ENCODE measurements around the gene ATG7.
"Not testable (repeated sequence)": the region's sequence is repeated elsewhere in the genome, so short reads cannot be mapped to it uniquely, and the experiment has no call there.

The ATG7 gene

DNA sequence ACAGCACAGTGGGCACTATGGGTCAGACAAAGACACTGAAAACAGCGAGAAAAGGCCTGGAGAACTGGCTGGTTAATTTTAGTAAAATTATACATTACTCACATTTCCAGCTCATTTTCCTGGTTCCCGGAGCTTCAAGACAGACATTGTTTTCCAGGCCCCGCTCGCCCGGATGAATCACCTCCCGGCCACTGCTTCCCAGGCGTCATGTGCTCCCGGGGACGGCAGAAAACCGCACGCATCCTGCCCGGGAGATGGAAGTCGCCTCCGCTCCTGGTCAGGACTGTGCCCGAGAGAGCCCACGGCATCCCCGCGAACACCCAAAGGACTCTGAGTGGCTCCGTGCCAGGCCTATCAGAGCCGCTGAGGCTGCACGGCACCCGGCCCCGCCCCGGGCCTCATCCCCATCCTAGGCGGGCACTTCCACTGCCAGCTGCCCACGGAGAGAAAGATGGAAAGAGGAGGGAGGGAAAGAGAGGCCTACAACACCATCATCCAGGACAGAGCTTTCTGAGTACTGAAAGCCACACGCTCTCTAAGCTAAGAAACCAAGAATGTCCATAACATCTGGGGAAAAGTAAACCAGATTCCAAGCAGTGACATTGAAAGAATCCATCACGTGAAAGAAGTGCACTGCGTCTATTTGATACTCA lies 296.4 kb downstream of the ATG7 start:
- DNase-seq (ENCODE audit: low read depth in 2 of 2) = peak; percentile 91 to 97
- peak overlapping the region; percentile 32 to 47 for H3K4me3 ChIP-seq (replicated peaks in 1 of 2; ENCODE audit: low read depth in 2 of 2, low read length in 2 of 2)
- TF ChIP-seq CTCF (IDR thresholded peaks at IDR 0.05; ENCODE audit: low read depth, low read length) = no peak

DNA sequence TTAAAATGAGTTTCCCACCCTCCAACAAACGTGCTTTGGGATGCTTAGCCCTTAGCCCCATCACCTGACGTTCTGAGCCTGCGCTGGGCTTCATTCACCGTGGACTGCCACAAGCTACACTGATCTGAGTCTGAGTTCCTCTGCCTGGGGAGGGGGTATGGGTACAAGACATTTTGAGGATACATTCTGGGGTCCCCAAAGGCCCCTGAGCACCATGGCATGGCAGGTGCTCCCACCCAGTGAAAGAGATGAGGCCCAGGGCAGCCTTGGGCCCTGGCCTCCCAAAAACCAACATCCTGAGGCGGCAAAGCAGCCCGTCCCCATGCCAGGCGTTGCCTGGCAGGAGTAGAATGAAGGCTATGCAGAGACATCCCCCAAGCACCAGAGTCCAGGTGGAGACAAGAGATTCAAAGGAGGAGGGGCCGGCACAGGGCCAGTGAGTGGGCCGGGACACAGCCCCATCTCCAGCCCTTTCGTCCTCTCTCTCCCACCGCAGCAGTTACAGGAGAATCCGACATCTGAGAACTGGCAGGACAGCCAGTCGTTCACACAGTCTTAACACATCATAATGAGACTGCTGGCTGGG lies 297.1 kb downstream of the ATG7 start:
- peak overlapping the region in 1 of 2 donors; percentile 18 for H3K4me3 ChIP-seq (replicated peaks in 1 of 2; ENCODE audit: low read depth in 2 of 2, low read length in 2 of 2)
- no peak for DNase-seq (ENCODE audit: low read depth in 2 of 2)
- no peak for TF ChIP-seq CTCF (IDR thresholded peaks at IDR 0.05; ENCODE audit: low read depth, low read length)

DNA sequence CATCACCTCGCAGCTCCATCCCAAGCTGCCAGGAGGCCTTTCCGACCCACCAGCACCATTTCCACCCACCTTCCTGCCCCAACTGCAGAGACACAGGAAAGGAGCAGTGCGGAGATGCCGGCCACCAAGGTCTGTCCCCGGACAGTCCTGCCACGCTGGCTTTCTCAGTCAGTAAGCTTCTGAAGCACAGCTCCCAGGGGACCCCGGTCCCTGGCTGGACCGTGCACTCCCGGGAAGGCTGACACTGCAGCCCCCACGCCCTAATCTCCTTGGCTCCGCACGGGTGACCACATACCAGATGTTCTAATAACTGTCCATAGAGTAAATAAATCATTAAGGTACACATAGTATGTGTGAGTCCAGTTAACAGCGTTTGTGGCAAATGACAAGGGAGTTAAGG lies 298.1 kb downstream of the ATG7 start:
- no peak for TF ChIP-seq CTCF (IDR thresholded peaks at IDR 0.05; ENCODE audit: low read depth, low read length)
- no peak for DNase-seq (ENCODE audit: low read depth in 2 of 2)
- no peak overlapping the region for H3K4me3 ChIP-seq (replicated peaks in 1 of 2; ENCODE audit: low read depth in 2 of 2, low read length in 2 of 2)

- no peak overlapping the region for H3K4me3 ChIP-seq (replicated peaks in 1 of 2; ENCODE audit: low read depth in 2 of 2, low read length in 2 of 2)
- TF ChIP-seq CTCF (IDR thresholded peaks at IDR 0.05; ENCODE audit: low read depth, low read length) = no peak
- DNase-seq (ENCODE audit: low read depth in 2 of 2) = peak; percentile 51 to 86
Measured at GRCh38 chr3:11570789-11571495, 298.7 kb downstream of the ATG7 start.

GRCh38 chr3:11572660-11573059 lies 300.5 kb downstream of the ATG7 start:
- H3K4me3 ChIP-seq (replicated peaks in 1 of 2; ENCODE audit: low read depth in 2 of 2, low read length in 2 of 2); DNase-seq (ENCODE audit: low read depth in 2 of 2): not testable (repeated sequence)

- no peak for TF ChIP-seq CTCF (IDR thresholded peaks at IDR 0.05; ENCODE audit: low read depth, low read length)
- no peak overlapping the region for H3K4me3 ChIP-seq (replicated peaks in 1 of 2; ENCODE audit: low read depth in 2 of 2, low read length in 2 of 2)
- DNase-seq (ENCODE audit: low read depth in 2 of 2) = no peak
Measured at GRCh38 chr3:11574981-11575669, 302.9 kb downstream of the ATG7 start.

DNA sequence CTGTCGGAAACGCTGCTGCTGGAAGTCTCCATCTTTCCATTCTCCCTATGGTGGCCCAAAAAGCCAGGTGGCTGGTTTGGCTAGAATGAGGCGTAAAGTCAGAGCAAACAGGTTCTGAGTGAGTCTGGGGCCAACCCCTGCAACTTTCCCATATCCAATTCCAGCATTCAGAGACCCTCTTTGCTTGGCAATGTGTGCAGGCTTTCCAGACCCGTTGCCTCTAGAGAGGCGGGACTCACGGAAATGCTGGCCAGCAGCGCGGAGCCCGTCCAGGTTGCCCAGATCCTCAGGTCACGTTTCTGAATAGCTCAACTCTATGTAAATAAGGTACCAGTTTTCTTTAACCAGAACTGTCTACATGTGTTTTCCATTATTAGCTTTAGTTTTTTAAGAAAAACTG lies 303.5 kb downstream of the ATG7 start:
- TF ChIP-seq CTCF (IDR thresholded peaks at IDR 0.05; ENCODE audit: low read depth, low read length) = no peak
- no peak overlapping the region for H3K4me3 ChIP-seq (replicated peaks in 1 of 2; ENCODE audit: low read depth in 2 of 2, low read length in 2 of 2)
- DNase-seq (ENCODE audit: low read depth in 2 of 2) = no peak
